Uterus (tissue), 2 donors: ENCODE measurements around the gene NR3C2.

Experiments
- CTCF ChIP-seq, 4 experiments: fragments of 200-600 bp in 2 of 4; fragments of 450-650 bp in 2 of 4; sonication (generic) in 2 of 4; IDR thresholded peaks; one replicate each; pipeline ENCODE4 v1.5.1; 2016 to 2019; ENCODE audit warnings: antibody characterized with exemption in 4 of 4, mild to moderate bottlenecking in 2 of 4, moderate library complexity in 1 of 4
- POLR2A ChIP-seq, 2 donors: fragments of 450-650 bp; IDR thresholded peaks; one replicate each; pipeline ENCODE4 v1.6.1; 2016; ENCODE audit warnings: antibody characterized with exemption in 2 of 2, mild to moderate bottlenecking in 1 of 2, moderate library complexity in 1 of 2

GRCh38 chr4:148289740-148290139 is 152.5 kb downstream of the NR3C2 start:
- no peak for TF ChIP-seq CTCF (IDR thresholded peaks at IDR 0.05)
- TF ChIP-seq POLR2A (IDR thresholded peaks at IDR 0.05), result no peak
